GM23338 (cell line): Measurements from ENCODE around the gene RARRES2.

ENCODE experiments used
- EZH2phosphoT487 ChIP-seq: fragments of 200-600 bp; sonication (generic); IDR thresholded peaks from one replicate; pipeline ENCODE4 v1.8.1; 2018; ENCODE audit warnings: antibody characterized with exemption; ENCODE audit not compliant: unreplicated experiment
- POLR2AphosphoS5 ChIP-seq: IDR thresholded peaks from 2 replicates; pipeline ENCODE4 v1.6.1; 2016; ENCODE audit warnings: antibody characterized with exemption, low read depth
- STAT1 ChIP-seq: IDR thresholded peaks from one replicate; pipeline ENCODE4 v1.6.1; 2016; ENCODE audit warnings: antibody characterized with exemption; ENCODE audit not compliant: unreplicated experiment
- TF ChIP-seq, protein P1 (sequence below), 2 experiments: fragments of 200-600 bp in 1 of 2; sonication (generic) in 1 of 2; conservative IDR thresholded peaks; 2 replicates each; pipeline versions ENCODE4 v1.5.1 to v1.6.1; 2016 to 2017; ENCODE audit warnings: antibody characterized with exemption in 2 of 2, low read depth in 2 of 2, mild to moderate bottlenecking in 2 of 2, moderate library complexity in 1 of 2
- TF ChIP-seq, protein P2 (sequence below): IDR thresholded peaks from 2 replicates; pipeline ENCODE4 v1.6.1; 2016; ENCODE audit warnings: antibody characterized with exemption

DNA sequence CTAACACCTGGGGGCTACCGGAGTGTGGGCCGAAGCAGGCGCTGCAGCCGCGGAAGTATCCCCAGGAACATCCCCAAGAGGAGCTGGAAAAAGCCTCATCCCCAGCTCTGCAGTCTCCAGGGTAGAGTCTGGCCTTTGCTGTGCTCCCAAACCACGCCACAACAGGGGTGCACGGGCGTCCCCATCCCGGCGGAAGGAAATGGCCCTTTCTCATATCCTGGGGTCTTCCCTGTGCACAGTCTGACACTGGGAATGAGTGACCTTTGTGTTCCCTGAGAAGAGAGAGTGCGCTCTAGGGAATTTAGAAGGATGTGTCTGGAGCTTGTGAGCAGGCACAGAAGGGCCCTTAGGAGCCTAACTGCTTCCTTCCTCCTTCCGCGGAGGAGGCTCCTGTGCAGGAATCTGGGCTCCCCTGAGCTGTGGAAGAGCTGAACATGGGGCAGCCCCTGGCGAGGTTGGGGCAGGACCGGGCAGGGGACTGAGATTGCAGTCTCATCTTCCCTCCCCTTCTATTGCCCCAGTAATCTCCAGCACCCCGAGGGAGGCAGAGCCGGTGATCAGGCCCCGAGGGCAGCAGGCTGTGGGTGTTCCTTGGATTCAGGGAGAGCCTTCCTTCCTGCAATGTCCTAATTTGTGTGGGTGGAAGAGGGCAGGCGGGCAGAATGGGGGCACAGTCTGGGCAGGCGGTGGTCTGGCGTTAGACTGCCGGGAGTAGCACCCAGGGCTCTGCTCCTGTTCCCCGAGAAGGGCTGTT lies 28.5 kb upstream of the RARRES2 start:
- TF ChIP-seq, protein P1, sequence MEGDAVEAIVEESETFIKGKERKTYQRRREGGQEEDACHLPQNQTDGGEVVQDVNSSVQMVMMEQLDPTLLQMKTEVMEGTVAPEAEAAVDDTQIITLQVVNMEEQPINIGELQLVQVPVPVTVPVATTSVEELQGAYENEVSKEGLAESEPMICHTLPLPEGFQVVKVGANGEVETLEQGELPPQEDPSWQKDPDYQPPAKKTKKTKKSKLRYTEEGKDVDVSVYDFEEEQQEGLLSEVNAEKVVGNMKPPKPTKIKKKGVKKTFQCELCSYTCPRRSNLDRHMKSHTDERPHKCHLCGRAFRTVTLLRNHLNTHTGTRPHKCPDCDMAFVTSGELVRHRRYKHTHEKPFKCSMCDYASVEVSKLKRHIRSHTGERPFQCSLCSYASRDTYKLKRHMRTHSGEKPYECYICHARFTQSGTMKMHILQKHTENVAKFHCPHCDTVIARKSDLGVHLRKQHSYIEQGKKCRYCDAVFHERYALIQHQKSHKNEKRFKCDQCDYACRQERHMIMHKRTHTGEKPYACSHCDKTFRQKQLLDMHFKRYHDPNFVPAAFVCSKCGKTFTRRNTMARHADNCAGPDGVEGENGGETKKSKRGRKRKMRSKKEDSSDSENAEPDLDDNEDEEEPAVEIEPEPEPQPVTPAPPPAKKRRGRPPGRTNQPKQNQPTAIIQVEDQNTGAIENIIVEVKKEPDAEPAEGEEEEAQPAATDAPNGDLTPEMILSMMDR (conservative IDR thresholded peaks at IDR 0.05; ENCODE audit: low read depth in 2 of 2), result no peak
- TF ChIP-seq EZH2phosphoT487 (no peak), STAT1 (no peak), POLR2AphosphoS5 (no peak)
- TF ChIP-seq, protein P2, sequence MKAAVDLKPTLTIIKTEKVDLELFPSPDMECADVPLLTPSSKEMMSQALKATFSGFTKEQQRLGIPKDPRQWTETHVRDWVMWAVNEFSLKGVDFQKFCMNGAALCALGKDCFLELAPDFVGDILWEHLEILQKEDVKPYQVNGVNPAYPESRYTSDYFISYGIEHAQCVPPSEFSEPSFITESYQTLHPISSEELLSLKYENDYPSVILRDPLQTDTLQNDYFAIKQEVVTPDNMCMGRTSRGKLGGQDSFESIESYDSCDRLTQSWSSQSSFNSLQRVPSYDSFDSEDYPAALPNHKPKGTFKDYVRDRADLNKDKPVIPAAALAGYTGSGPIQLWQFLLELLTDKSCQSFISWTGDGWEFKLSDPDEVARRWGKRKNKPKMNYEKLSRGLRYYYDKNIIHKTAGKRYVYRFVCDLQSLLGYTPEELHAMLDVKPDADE, result no peak
